Activated B cell treated with CpG ODN at 0.5 μM for 24 hours (primary cell): Measurements from ENCODE around the gene TCF4. TPM values are rescaled to one million over a fixed set of nuclear protein-coding genes. Genes with fewer than 3 reads are reported as not detected.

Experiments used
- ATAC-seq: fragments of 200-7000 bp; cut with Tn5 transposase; one replicate; pipeline ENCODE4 v1.10.0; 2021; ENCODE audit warnings: low read depth, mild to moderate bottlenecking, moderate library complexity
- CTCF ChIA-PET: fragments of 350-600 bp; sonication (Branson Sonifier 250); formaldehyde crosslinking; loops from one replicate; lab custom pipeline; 2021; ENCODE audit warnings: antibody characterized with exemption; lab: Charles Lee
- POLR2A ChIA-PET: fragments of 350-600 bp; sonication (Branson Sonifier 250); formaldehyde crosslinking; loops from one replicate; lab custom pipeline; 2021; ENCODE audit warnings: antibody characterized with exemption; lab: Charles Lee
- DNase-seq: peaks from one replicate; pipeline ENCODE4 v3.0.0; 2022
- H3K27ac Mint-ChIP-seq: one replicate; pipeline ENCODE4 v1.8.0; 2020; ENCODE audit warnings: mixed read lengths
- H3K27me3 Mint-ChIP-seq: one replicate; pipeline ENCODE4 v1.8.0; 2021; ENCODE audit warnings: mixed read lengths
- H3K36me3 Mint-ChIP-seq: one replicate; pipeline ENCODE4 v1.8.0; 2021; ENCODE audit warnings: low read depth, mixed read lengths
- H3K4me1 Mint-ChIP-seq: one replicate; pipeline ENCODE4 v1.8.0; 2021; ENCODE audit warnings: mixed read lengths
- H3K4me3 Mint-ChIP-seq: one replicate; pipeline ENCODE4 v1.8.0; 2020; ENCODE audit warnings: mild to moderate bottlenecking, mixed read lengths
- H3K9me3 Mint-ChIP-seq: one replicate; pipeline ENCODE4 v1.8.0; 2020; ENCODE audit warnings: mixed read lengths
- CTCF ChIP-seq: fragments of 200-600 bp; IDR thresholded peaks from one replicate; pipeline ENCODE4 v1.8.0; 2022; ENCODE audit warnings: antibody characterized with exemption, mild to moderate bottlenecking
- intact Hi-C: fragments of 100-400 bp; cut with micrococcal nuclease; formaldehyde crosslinking; loops from one replicate; pipeline ENCODE4 v1.15.1; 2024
- total RNA-seq: library from RNA; stranded (reverse); gene quantifications from 2 replicates; pipeline ENCODE4 v1.2.3, GENCODE V29; 2022

Gene TCF4
- total RNA-seq, 1 donor from 2014 or later, result 270 TPM

GRCh38 chr18:55593888-55594287, 5.9 kb upstream of the TCF4 start:
- Mint-ChIP-seq H3K27me3 (peaks cover 2% of the 10 kb centered on the region), H3K4me1 (peaks cover 12% of the 10 kb centered on the region), H3K4me3 (no peak overlapping the region), H3K36me3 (no peaks in the 10 kb centered on the region), H3K9me3 (peaks cover 2% of the 10 kb centered on the region), H3K27ac (no peak overlapping the region)
- no peak for TF ChIP-seq CTCF
- POLR2A ChIA-PET, result no interaction called here
- ATAC-seq (no peak), DNase-seq (no peak)
- intact Hi-C loops, result no loop called here
- CTCF ChIA-PET, result no interaction called here

GRCh38 chr18:55592572-55592971, 4.6 kb upstream of the TCF4 start:
- POLR2A ChIA-PET, result interaction anchor here (0.9 kb wide), 1 partner anchor 187 kb away, joined by 5 read pairs; no protein-coding TSS in a partner anchor
- Mint-ChIP-seq H3K27ac (no peak overlapping the region), H3K9me3 (peaks cover 2% of the 10 kb centered on the region), H3K4me1 (peaks cover 16% of the 10 kb centered on the region), H3K36me3 (peaks cover 6% of the 10 kb centered on the region), H3K4me3 (no peak overlapping the region), H3K27me3 (peaks cover 2% of the 10 kb centered on the region)
- intact Hi-C loops, result no loop called here
- CTCF ChIA-PET, result no interaction called here
- DNase-seq, result no peak
- TF ChIP-seq CTCF, result no peak
- no peak for ATAC-seq

GRCh38 chr18:55592106-55592505, 4.1 kb upstream of the TCF4 start:
- no peak for DNase-seq
- no peak for TF ChIP-seq CTCF
- peaks cover 2% of the 10 kb centered on the region for H3K27me3 Mint-ChIP-seq
- ChIA-PET CTCF (no interaction called here), POLR2A (interaction anchor here (0.9 kb wide), 1 partner anchor 187 kb away, joined by 5 read pairs; no protein-coding TSS in a partner anchor)
- peaks cover 18% of the 10 kb centered on the region for H3K4me1 Mint-ChIP-seq
- intact Hi-C loops, result no loop called here
- ATAC-seq, result no peak
- no peak overlapping the region for H3K27ac Mint-ChIP-seq
- peaks cover 8% of the 10 kb centered on the region for H3K36me3 Mint-ChIP-seq
- peaks cover 2% of the 10 kb centered on the region for H3K9me3 Mint-ChIP-seq
- H3K4me3 Mint-ChIP-seq, result no peak overlapping the region

- peaks cover 4% of the 10 kb centered on the region for H3K27me3 Mint-ChIP-seq
- TF ChIP-seq CTCF, result no peak
- H3K9me3 Mint-ChIP-seq, result no peaks in the 10 kb centered on the region
- intact Hi-C loops, result loop anchor here (1.0 to 5.0 kb wide), 9 partner anchors 16 to 1063 kb away; partner anchors contain the start of genes TXNL1 and WDR7
- ATAC-seq (peak; percentile 86), DNase-seq (peak; percentile 84)
- ChIA-PET POLR2A (interaction anchor here (0.6 to 1.7 kb wide), 9 partner anchors 10 to 586 kb away, joined by 3 to 23 read pairs (median 4); no protein-coding TSS in a partner anchor), CTCF (no interaction called here)
- H3K27ac Mint-ChIP-seq, result peak overlapping the region; percentile 89
- peaks cover 38% of the 10 kb centered on the region for H3K4me1 Mint-ChIP-seq
- peak overlapping the region; percentile 89 for H3K4me3 Mint-ChIP-seq
- peaks cover 14% of the 10 kb centered on the region for H3K36me3 Mint-ChIP-seq
These were observed 1.8 kb upstream of the TCF4 start for GRCh38 chr18:55589625-55590291.

GRCh38 chr18:55588870-55589595, 1.0 kb upstream of the TCF4 start:
- Mint-ChIP-seq H3K4me1 (peaks cover 38% of the 10 kb centered on the region), H3K4me3 (peak overlapping the region; percentile 89), H3K27me3 (peaks cover 4% of the 10 kb centered on the region), H3K9me3 (no peaks in the 10 kb centered on the region), H3K27ac (peak overlapping the region; percentile 89), H3K36me3 (peaks cover 14% of the 10 kb centered on the region)
- DNase-seq (no peak), ATAC-seq (no peak)
- POLR2A ChIA-PET, result interaction anchor here (0.5 to 1.7 kb wide), 14 partner anchors 9 to 1320 kb away, joined by 3 to 23 read pairs (median 4); partner anchors contain the start of gene POLI
- CTCF ChIA-PET, result no interaction called here
- intact Hi-C loops, result loop anchor here (1.0 to 5.0 kb wide), 11 partner anchors 16 to 1063 kb away; partner anchors contain the start of genes TXNL1 and WDR7
- TF ChIP-seq CTCF, result no peak
